ENCODE data around the gene WRNIP1. TPM values are rescaled to one million over a fixed set of nuclear protein-coding genes. Genes with fewer than 3 reads are reported as not detected.

WRNIP1 gene
- total and polyA plus RNA-seq, 2 of the 4 experiments (the other 2 are of a cell fraction) = 43.7 to 47.1 TPM

DNA sequence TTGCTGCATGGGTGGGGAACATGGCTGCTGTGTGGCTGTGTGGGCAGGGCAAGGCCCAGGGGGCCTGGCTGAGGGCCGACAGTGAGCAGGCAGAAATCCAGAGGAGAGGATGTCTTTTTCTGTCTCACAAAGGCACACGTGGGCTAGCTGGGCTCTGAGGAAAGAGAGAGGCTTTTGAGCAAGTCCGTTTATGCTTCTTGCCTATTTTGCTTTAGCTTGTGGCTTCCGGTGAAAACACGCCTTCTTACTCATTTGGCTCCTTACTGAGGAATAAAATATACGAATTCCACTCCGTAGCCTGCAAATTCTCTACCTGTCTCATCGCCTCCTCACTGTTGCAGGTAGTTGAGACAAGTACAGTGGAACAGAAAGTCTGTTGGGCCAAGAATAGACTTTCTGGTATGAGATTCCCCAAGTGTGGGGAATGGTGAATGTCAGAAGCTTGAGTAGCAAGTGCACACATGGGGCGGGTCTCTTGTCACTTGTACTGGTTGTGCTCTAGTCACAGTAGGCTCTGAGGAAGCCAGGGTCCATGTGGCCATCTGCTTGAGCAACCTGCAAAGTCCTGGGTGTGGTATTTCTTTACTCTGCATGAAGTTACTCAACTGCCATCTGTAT lies 28.4 kb downstream of the WRNIP1 start:
- Histone ChIP-seq H3K18ac (ENCODE audit: low read depth, low read length) (0 out of 2 replicates have a peak overlapping the region, but pooled peaks have one; percentile 20), H3K4me2 (ENCODE audit: low read depth, low read length) (no peak overlapping the region), H4K20me1 (ENCODE audit: insufficient read depth, low read length) (peaks cover 4% of the 10 kb centered on the region), H3K4ac (ENCODE audit: low read depth, low read length) (peak overlapping the region; percentile 18), H4K8ac (ENCODE audit: low read depth in 2 of 2, low read length in 2 of 2) (peak overlapping the region in 1 of 2 experiments; percentile 17; a peak in 1 of 4 replicates), H3K4me1 (ENCODE audit: control insufficient read depth, insufficient read depth, low read length) (peaks cover 17% of the 10 kb centered on the region), H3K36me3 (ENCODE audit: control insufficient read depth, insufficient read depth, low read length) (no peaks in the 10 kb centered on the region), H2BK5ac (ENCODE audit: low read depth, low read length, poor library complexity, severe bottlenecking) (no peak overlapping the region), H3K14ac (replicated peaks; ENCODE audit: low read depth, low read length) (peak overlapping the region; percentile 22; the same call in 1 of the 2 replicates), H3K4me3 (ENCODE audit: insufficient read depth, low read depth, low read length) (no peak overlapping the region), H3K23ac (ENCODE audit: low read depth, low read length) (no peak overlapping the region), H3K9me1 (ENCODE audit: insufficient read depth, low read length) (peaks cover 17% of the 10 kb centered on the region; the same call in 1 of the 2 replicates), H4K5ac (ENCODE audit: low read depth, low read length) (peak overlapping the region; percentile 35), H3K9me3 (ENCODE audit: control insufficient read depth, insufficient read depth, low read length) (no peaks in the 10 kb centered on the region), H2AK9ac (replicated peaks; ENCODE audit: low read depth, low read length, poor library complexity) (peak overlapping the region; percentile 34), H3K9ac (ENCODE audit: low read depth, low read length) (no peak overlapping the region), H3K79me1 (ENCODE audit: low read depth in 1 of 2, low read length in 2 of 2) (peaks cover 7 to 46% of the 10 kb centered on the region in 2 experiments; a peak in 3 of 4 replicates), H2BK15ac (ENCODE audit: low read depth, low read length) (0 out of 3 replicates have a peak overlapping the region, but pooled peaks have one; percentile 47), H2BK20ac (ENCODE audit: low read depth, low read length) (0 out of 2 replicates have a peak overlapping the region, but pooled peaks have one; percentile 4), H2AFZ (replicated peaks; ENCODE audit: low read length, poor library complexity) (no peak overlapping the region), H3K27ac (ENCODE audit: insufficient read depth, low read length) (no peak overlapping the region), H2BK120ac (ENCODE audit: low read depth, low read length) (peak overlapping the region; percentile 40; the same call in 1 of the 2 replicates), H3K56ac (ENCODE audit: extremely low read depth, insufficient read depth, low read length) (no peak overlapping the region), H2AK5ac (ENCODE audit: low read depth, low read length) (peak overlapping the region; percentile 82), H3K27me3 (ENCODE audit: control insufficient read depth, insufficient read depth, low read length) (no peaks in the 10 kb centered on the region), H4K91ac (ENCODE audit: insufficient read depth, low read depth, low read length) (peak overlapping the region; percentile 49)
- no peak for DNase-seq
- BruUV-seq (replicated peaks) = no TSS peak
- WGBS, 2 experiments (ENCODE audit: extremely low coverage in 2 of 2, insufficient read length in 1 of 2) = 80% methylated on average over 2 of the region's 9 CpGs; no CpG with 5 or more reads in 1 of the 2 experiments
- ChIA-PET POLR2A (ENCODE audit: unreplicated experiment) (no interaction called here), CTCF (interaction anchor here (0.9 to 1.0 kb wide), 2 partner anchors 46 to 48 kb away, joined by 3 to 10 read pairs; partner anchors contain the start of gene SERPINB1)
- dilution Hi-C loops (cut with HindIII; ENCODE audit: low sequenced_read_pairs, unreplicated experiment) = no loop called here
- in situ Hi-C loops (cut with MboI; ENCODE audit: low sequenced_read_pairs) = loop anchor here (5.0 to 10.0 kb wide), 2 partner anchors 49 to 141 kb away; partner anchors contain the start of gene SERPINB1
- TF ChIP-seq POLR2A (IDR thresholded peaks at IDR 0.05; ENCODE audit: low read depth, low read length) = no peak
- TF ChIP-seq RCOR1 (IDR thresholded peaks at IDR 0.05; ENCODE audit: insufficient replicate concordance, low read length) = no peak
- no peak for TF ChIP-seq RFX5 (IDR thresholded peaks at IDR 0.05; ENCODE audit: low read depth, low read length)
- ATAC-seq (ENCODE audit: low read depth) = no peak
- intact Hi-C loops (cut with micrococcal nuclease) = no loop called here

Data from IMR-90 (cell line).